Measurements from ENCODE around the gene NMD3.
"Not testable (repeated sequence)": the region's sequence is repeated elsewhere in the genome, so short reads cannot be mapped to it uniquely, and the experiment has no call there.

Gene NMD3

GRCh38 chr3:161231861-161232260 lies 10.8 kb downstream of the NMD3 start:
- DNase-seq (ENCODE audit: low spot score), result no peak

DNA sequence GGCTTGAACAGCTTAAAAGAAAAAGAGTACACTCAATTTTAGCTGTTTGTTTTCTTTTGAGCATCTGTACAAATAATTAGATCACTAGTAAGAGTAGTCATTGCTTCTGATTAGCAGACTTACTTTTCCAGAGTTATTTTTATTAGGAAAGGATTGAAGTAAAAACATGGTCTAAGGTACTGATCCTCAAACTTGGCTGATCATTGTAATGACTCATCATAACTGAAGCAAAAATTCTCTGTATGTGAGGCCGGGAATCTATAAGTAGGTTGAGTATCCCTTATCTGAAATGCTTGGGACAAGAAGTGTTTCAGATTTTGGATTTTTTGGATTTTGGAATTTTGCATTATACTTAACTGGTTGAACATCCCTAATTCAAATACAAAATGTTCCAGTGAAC lies 12.4 kb downstream of the NMD3 start:
- DNase-seq (ENCODE audit: low spot score), result no peak

- DNase-seq (ENCODE audit: low spot score), result no peak
Measured at GRCh38 chr3:161236240-161236639, 15.1 kb downstream of the NMD3 start.

GRCh38 chr3:161239700-161240099 lies 18.6 kb downstream of the NMD3 start:
- DNase-seq (ENCODE audit: low spot score), result no peak

DNA sequence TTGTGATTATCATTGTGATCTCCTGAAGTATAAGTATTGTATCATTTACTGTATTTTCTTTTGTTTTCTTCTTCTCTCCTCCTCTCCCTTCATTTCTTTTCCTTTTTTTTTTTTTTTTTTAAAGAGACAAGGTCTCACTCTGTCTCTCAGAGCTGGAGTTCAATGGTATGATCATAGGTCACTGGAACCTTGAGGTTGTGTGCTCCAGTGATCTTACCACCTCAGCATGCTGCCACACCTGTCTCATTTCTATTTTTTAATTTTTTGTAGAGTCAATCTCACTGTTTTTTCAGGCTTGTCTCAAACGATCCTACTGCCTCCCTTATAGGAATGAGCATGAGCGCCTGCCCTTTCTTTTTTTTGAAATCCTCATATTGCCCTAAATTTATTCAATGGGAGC lies 23.4 kb downstream of the NMD3 start:
- no peak for DNase-seq (ENCODE audit: low spot score)

- no peak for DNase-seq (ENCODE audit: low spot score)
Measured at GRCh38 chr3:161247049-161247448, 25.9 kb downstream of the NMD3 start.

DNA sequence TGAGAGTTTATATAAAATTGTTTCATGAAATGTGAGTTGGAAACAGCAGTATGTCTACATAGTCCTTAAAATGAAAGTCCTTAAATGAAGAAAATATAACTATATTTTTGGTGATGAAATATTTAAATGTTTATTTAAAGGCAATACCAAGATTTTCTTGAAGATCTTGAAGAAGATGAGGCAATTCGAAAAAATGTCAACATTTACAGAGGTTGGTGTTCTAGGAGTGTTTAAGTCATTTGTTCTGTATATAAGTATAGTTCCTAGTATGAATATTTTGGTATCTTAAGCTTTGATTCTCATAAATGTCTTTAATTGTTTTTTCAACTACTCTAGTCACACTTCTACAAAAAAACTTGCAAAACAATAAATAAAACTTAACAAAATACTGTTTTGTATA lies 29.0 kb downstream of the NMD3 start:
- DNase-seq (ENCODE audit: low spot score), result no peak

DNA sequence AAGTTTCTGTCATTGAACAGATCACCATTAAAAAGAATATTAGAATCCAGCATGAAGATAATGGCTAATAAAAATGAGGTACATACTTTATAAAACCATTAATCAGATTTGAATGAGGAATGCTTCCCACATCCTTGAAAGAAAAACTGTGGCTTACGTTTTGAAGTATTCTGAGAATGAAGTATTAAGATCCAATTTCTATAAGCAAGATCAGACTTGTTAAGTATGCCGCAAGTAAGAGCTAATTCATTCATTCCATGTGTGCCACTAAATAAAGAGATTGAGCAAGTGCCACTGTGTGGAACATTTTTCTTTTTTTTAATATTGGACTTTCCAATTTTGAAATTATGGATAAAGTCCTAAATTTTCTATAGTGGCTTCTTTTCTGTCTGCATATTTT lies 30.6 kb downstream of the NMD3 start:
- no peak for DNase-seq (ENCODE audit: low spot score)

DNA sequence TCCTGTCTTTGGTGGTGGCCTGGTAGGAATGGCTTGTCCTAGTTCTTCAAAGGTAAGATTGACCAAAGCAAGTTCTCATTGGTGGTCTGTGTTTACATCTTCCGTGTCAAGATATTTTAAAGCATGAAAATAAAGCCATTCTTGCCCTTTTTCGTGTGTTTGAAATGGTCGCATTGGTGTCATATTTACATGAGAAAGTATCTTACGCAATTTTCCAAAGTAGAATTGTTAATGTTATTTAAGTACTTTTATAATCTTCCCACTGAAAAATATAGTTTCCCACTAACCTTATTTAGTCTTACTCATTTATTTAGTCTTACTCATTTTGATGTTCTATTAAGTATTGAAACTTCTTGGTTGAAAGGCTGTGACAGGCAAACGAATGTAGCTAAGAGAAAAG lies 31.0 kb downstream of the NMD3 start:
- no peak for DNase-seq (ENCODE audit: low spot score)

DNA sequence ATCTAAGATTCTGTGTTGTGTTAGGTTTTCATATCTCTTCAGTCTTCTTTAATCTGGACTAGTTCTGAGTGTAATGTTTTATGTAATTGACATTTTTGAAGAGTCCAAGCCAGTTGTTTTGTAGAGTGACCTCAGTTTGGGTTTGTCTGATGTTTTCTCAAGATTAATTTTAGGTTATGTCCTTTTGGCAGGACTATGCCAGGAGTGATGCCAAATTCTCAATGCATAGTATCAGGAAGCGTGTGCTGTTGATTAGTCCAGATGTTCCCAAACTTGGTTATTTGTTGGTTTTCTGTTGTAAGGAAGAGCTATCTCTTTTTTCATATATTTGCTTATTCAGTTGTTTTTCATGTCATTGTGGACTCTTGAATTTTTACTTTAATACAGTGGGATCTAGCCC lies 32.6 kb downstream of the NMD3 start:
- no peak for DNase-seq (ENCODE audit: low spot score)

DNA sequence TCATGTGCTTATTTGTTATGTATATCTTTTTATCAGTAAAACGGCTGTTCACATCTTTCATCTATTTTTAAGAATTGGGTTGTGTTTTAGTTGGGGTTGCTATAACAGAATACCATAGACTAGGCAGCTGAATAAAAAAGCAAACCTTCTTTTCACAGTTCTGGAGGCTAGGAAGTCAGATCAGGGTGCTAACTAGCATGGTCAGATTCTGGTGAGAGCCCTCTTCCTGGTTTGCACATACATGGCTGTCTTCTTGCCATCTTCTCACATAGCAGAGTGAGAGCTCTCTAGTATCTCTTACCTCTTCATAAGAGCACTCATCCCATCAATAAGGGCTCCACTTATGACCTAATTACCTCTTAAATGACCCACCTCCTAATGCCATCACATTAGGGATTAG lies 33.8 kb downstream of the NMD3 start:
- no peak for DNase-seq (ENCODE audit: low spot score)

DNA sequence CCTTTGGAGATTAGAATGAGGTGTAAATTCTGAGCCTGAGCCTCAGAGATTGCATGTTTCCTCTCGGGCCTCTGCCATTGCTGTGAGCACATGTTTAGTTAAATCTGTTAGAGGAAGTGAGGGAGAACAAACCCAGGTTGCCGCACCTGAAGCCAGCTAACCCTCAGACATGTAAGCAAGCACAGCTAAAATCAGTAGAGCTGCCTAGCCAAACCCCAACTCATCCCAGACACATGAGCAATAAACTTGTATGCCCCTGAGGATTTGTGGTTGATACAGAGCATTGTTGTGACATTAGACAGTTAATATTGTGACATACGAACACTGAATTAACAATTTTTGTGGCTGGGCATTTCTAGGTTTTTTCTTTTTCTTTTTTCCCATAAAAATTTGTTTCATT lies 41.9 kb downstream of the NMD3 start:
- no peak for DNase-seq (ENCODE audit: low spot score)

DNA sequence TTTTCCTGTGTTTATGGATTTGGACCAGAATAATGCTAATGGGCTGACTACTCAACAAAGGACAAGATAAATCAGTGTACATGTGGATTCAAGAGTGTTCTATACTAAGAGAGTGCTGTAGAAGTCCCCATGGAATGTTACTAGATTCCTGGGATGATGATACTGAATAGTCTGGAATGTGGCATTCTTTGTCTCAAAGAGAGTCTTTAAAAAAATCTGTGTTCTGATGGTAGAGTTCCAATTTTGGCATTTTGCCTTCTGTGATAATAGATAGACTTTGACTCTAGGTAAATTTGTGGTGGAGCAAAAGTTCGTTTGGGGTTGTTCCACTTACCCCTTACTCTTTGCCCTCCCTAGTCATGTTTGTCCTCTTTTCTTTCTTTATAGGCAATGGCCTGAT lies 43.7 kb downstream of the NMD3 start:
- no peak for DNase-seq (ENCODE audit: low spot score)

GRCh38 chr3:161265916-161266571 lies 44.9 kb downstream of the NMD3 start:
- no peak for DNase-seq (ENCODE audit: low spot score)

DNA sequence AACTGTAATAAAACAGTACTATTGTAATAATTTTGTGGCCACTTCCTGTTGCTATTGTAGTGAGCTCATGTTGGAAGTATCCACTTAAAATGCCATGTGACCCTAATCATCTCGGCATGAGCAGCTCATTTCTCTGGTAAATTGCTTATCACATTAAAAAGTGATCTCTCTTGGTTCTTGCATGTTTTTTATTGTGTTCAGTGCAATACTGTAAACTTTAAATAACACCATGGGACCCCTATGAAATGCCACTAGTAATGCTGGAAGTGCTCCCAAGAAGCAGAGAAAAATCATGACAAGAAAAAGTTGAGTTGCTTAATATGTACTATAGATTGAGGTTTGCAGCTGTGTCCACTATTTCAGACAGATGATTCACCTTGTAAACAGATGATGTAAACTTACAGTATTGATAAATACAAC lies 45.6 kb downstream of the NMD3 start:
- DNase-seq (ENCODE audit: low spot score), result no peak

- DNase-seq (ENCODE audit: low spot score), result no peak
Measured at GRCh38 chr3:161267646-161268045, 46.5 kb downstream of the NMD3 start.

GRCh38 chr3:161268601-161269000 lies 47.5 kb downstream of the NMD3 start:
- DNase-seq (ENCODE audit: low spot score), result no peak

DNA sequence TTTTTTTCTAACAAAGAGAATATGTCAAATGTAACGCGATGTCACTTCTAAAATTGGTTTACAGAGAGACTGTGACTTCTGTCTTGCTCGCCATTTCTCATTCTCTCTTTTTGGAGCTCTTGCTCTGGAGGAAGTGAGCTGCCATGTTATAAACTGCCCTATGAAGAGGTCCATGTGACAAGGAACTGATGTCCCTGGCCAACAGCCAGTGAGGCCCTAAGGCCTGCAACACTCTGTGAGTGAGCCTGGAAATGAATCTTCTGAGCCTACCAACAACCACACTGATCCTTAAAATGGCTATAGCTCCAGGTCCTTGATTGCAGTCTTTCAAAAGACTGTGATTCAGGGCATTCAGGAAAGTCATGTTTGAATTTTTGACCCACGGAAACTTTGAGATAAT lies 49.9 kb downstream of the NMD3 start:
- DNase-seq (ENCODE audit: low spot score), result no peak

GRCh38 chr3:161271646-161272045 lies 50.5 kb downstream of the NMD3 start:
- DNase-seq (ENCODE audit: low spot score), result no peak

DNA sequence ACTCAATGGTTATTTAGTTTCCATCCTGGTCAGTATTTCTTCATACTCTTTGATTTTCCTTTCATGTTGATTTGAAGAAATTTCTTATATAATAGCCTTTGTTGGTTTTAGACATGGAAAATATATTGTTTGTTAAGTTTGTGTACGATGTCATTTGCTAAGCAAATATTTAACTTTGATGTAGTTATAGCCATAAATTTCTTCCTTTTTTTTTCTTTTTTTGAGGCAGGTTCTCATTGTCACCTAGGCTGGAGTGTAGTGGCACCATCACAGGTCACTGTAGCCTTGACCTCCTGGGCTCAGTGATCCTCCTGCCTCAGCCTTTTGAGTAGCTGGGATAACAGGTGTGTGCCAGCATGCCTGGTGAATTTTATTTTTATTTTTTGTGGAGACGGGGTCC lies 51.4 kb downstream of the NMD3 start:
- no peak for DNase-seq (ENCODE audit: low spot score)

DNA sequence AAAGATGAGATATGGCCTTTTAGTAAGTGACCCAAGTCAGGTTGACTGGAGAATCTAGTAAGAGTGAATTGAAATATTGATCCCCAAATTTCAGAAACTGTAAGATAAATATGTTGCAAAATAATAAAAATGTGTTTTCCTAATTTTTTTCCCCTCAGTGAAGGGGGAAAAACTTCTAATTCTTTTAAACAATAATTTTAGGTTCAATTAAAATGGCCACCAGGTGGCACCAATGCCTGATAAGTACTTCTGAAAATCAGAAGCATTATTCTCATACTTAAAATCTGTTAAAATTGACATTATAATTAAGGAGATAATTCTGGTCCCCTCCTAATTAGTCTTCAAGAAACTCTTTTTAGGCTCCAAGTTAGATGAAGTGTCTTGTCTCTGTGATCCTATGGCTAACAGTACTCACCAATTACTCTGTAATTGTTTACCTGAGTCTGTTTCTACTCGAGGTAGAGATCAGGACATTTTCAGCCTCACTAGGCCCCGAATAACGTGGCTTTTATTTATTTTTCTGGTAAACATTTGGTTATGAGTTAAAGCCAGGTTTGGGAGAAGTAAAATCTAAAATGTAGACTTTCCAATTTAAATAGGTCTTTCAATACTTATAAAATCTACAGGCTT lies 52.6 kb downstream of the NMD3 start:
- DNase-seq (ENCODE audit: low spot score), result no peak

DNA sequence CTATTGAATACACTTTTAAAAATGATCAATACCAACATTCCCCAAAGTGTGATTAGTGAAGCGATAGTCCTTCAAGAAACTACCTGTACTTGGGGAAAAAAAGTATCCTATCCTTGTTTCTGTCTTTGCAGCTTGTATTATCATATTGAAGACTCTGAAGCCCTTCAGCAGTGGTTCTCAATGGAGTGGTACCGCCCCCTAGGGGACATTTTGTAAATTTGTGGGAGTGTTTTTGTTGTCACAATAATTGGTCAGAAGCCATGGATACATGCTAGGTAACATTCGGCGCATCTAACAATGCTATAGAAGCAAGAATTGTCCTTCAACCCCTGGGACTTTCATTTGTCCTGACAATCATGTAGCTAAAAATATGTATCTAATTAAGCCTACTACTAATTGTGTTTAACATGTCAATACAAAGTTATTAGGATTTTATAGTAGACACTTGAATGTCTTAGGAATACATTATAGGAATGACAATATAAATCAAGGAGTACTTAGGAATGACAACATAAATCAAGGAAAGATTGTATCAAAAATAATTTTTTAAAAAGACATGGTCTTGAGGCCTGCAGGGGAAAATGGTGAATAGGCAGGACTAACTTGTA lies 53.7 kb downstream of the NMD3 start:
- DNase-seq (ENCODE audit: low spot score), result peak; percentile 36

DNA sequence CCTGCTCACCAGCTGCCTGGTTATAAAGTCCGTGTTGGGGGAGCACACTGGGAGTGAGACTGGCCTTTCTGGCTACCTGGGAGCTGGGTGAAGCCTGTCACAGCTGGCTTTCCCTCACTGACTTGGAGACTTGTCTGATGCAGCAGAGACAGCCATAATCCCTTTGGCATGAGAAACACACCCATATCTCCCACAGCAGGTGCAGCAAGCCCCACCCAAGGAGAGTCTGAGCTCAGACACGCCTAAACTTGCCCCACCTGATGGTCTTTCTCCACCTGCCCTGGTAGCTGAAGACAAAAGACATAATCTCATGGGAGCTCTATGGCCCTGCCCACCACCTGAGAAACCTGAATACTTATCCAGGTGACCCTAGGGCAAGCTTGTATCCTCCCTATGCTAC lies 54.8 kb downstream of the NMD3 start:
- DNase-seq (ENCODE audit: low spot score), result no peak

GRCh38 chr3:161282387-161282786 lies 61.3 kb downstream of the NMD3 start:
- not testable (repeated sequence) for DNase-seq (ENCODE audit: low spot score)

Data from germinal center (tissue), 1 donor.